ENCODE results near the gene MBD4.
A peak's percentile ranks its signal among the peaks of the same experiment; 100 is the strongest.
"Not testable (repeated sequence)": the region's sequence is repeated elsewhere in the genome, so short reads cannot be mapped to it uniquely, and the experiment has no call there.

MBD4 gene

DNA sequence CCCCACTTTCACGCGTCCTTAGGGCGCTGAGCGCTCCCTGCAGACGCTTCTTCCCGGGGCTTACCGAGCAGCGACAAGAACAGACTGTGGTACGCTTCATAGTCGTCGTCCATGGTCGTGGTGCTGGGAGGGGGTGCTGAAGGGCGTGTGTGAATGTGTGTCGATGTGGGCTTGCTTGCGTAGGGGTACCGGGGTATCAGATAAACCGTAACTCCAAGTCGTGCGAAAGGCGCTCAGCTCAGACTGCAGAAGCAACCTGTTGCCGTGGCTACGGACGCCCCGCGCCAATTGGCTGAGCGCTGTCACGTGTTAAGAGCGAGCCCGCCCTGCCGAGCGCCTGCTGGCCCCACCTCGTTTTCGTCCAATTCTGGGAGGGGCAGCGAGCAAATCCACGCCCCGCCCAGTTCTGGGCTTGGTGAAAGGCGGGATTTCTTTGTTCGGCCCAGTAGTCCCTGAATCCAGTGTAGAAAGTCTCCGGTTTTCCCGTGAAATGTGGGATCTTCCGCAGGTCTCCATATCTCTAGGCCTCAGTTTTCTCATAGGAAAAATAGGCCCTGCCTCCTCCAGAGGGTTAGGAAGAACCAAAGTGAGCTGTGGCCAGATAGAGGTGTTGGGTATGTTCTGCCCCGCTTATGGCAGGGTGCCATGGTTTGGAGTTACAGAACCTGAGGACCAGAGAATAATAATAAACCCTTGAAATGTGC lies 11.2 kb downstream of the MBD4 start, which contains the start of gene EFCAB12:
Gene EFCAB12, minus strand, starts transcription at position 261 of the 704 bp plus-strand sequence. Its CDS starts 148 bp downstream, at position 113.
- peak; percentile 85 to 91 for DNase-seq

DNA sequence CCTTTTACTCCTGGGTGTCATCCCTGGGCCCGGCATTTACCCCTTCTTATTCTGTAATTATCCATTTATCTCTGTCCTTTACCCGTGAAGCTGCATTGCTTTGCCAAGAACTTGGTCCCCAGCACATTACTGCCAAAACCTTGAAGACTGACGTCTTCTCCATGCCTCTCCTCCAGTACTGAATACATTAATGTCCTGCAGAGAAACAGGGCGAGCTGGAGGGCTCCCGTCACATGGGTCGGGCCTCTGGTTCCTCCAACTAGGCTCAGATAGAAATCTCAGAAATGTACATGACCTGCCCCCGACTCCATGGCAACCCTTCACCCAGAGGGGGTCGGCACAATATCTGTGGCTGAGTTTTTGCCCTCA lies 11.8 kb downstream of the MBD4 start:
- DNase-seq = no peak

GRCh38 chr3:129425619-129426018 lies 14.1 kb downstream of the MBD4 start:
- no peak for DNase-seq

DNA sequence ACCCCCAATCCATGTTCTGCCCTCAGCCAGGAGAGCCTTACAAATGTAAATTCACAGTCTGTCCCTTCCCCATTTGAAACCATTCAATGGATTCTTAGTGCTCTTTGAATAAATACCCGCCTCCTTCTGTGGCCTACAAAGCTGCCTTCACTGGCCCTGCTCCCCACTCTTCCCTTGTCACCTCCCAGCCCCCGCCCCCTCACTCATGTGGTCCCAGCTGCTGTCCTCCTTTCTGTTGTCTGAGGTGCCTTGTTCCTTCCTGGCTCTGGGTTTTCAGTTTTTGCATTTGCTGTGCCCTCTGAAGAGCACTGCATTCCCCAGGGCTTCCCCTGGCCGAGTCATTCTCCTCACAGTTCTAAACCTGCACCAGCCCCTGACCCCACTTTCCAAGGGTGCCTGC lies 14.5 kb downstream of the MBD4 start:
- no peak for DNase-seq

GRCh38 chr3:129424185-129424841 lies 15.4 kb downstream of the MBD4 start:
- DNase-seq = no peak

DNA sequence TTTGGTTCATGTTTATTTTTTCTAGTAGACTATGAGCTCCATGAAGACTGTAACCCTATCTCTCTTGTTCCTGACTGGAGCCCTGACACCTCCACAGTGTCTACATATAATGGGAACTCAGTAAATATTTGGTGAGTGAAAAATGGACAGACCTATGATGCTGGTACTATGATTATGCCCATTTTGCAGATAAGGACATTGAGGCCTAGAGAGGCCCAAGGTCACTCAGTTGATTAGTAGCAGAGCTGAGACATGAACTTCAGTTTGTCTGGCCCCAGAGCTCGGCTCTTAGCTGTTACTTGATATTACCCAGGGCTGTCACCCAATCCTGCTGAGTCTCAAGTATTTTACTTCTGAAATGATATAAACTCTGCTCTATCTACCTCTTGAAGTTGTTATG lies 16.9 kb downstream of the MBD4 start:
- DNase-seq = no peak

GRCh38 chr3:129421988-129422745 lies 17.6 kb downstream of the MBD4 start:
- no peak for DNase-seq

DNA sequence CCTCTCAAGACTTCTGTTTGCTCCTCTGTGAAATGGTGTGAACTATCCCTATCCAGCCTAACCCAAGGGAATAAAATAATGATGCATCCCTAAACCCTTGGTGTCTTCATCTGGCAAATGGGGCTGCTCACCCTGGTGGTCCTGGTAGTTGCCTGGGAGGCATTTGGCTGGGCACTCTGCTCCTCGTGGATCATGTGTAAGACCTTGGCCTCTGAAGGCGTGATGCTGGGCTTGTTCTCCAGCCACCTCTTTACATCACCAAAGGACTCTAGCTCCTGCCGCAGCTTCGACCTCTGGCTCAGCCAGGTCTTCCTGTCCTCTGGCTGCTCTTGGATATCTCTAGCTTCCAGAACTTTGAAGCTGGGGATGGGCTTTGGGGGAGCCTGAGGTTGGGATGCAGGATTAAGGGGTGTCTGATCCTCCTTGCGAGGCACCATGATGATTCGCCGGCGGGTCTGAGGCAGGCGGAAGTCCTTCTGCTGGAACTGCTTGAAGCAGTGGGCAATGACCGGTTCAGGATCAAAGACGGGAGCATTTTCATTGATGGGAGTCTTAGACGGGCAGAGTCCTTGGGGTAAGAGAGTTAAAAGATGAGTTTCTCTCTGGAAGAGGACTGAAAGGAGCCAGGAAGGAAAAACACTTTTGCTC lies 18.4 kb downstream of the MBD4 start:
- DNase-seq = no peak

- DNase-seq = no peak
Observed at GRCh38 chr3:129419476-129419875, 20.3 kb downstream of the MBD4 start.

- DNase-seq = no peak
Observed at GRCh38 chr3:129418041-129418973, 21.4 kb downstream of the MBD4 start.

GRCh38 chr3:129417326-129417725 lies 22.4 kb downstream of the MBD4 start:
- no peak for DNase-seq

- DNase-seq = no peak
Observed at GRCh38 chr3:129416415-129416814, 23.3 kb downstream of the MBD4 start.

DNA sequence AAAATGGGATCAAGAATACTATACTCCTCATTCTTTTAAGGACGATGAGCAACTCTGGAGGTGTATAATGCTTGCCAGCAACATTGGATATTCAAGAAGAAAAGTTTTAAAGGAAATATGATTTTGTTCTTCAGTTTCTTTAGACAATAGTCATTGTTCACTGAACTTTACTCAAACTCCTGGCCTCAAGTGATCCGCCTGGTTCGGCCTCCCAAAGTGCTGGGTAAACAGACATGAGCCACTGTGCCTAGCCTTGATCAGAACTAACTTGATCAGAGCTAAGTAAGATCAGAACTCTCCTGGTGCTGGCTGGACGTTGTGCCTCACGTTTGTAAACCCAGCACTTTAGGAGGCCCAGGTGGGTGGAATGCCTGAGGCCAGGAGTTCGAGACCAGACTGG lies 23.9 kb downstream of the MBD4 start:
- no peak for DNase-seq

GRCh38 chr3:129415378-129415777 lies 24.4 kb downstream of the MBD4 start:
- DNase-seq = no peak

DNA sequence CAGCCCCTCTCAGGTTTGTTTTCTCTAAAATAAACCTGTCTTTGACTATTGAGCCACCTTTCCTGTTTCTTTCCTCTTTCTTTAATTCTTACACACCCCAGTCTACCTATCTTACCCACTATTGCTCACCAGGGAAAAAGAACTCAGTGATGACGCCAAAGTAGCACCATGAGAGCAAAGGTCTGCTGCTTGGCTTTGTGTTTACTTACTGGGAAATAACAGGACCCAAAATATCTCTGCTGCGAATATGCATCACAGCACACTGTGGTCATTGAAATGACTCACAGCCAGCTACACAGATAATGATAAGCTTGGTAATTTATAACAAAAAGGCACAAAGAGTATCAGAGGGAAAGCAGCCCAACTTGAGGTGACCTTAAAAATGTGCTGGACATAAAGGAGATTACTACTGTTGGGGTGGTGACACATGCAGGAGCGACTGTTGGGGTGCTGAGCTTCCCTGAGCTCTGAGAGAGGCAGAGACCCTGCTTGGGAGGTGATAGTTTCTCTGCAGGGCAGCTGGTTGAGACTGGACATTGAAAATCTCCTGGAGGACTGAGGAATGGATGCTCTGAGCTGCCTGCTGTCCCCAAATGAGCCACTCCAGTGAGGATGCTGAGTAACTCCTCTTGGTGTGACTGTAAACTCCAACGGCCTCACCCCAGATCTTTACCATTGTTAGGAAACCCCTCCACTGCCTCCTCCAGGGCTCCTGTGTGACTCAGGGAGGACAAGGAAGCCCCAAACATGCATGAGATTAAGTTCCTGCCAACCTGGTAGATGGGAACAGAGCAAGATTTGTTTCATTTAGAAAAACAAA lies 25.9 kb downstream of the MBD4 start:
- DNase-seq = no peak

DNA sequence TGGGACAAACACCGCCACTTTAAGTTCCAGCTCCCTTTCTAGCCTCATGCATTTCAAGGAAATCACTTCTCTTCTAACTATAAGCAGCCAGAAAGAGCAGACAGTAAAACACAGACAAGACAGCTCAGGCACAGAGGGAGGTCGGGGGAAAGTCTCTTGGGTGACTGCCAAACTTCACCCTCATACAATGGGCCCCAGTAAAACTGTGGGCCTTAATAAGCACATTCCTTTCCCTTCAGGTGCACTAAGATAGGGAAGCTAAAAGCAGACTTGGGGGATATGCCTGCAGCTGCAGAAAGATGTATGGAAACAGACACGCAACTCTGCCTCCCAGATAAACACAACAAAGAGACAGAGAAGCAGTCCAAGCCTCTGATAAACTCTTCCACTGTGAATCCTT lies 26.5 kb downstream of the MBD4 start:
- not testable (repeated sequence) for DNase-seq

DNA sequence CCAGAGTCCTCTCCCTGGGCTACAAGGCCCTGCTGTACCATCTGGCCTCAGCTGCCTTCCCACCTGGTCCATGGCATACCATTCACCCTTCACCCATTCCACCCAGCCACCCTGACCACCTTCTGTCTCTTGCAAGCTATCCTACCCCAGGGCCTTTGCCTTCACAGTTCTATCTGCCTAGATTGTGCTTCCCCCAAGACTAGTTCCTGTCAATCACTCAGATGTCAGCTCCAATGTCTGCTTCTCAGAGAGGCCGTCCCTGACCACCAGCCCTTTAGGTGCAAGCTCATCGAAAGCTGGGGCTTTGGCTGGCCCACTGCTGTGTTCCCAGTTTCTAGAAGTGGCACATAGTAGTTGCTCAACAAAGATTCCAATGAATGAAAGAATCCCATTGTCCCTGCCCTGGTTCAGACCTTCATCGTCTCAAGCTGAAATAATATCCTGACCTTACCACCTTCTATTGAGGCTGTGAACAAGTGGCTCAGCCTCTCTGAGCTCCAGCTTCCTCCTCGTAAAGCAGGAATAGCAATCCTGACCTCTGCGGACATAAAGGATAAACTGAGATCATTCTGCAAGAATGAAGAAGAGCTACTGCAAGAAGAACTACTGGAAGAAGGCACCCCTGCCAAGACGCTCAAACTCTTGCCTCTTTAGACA lies 27.1 kb downstream of the MBD4 start:
- no peak for DNase-seq

DNA sequence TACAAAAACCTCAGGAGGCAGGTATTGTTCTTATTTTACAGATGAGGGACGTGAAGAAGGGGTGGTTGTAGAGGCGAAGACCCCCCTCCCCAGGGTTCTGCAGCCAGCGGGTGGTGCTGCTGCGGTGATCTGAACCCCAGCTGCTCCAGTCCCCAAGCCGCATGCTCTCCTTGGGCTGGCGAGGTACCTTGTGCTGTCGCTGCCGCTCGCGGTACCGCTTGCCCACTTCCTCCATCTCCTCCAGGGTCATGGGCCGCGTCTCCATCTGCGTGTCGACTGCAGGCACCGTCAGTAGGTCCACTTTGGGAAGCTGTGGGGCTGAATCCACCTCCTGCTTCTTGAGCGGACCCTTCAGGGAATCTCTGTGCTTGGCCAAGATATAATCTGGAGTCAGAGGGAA lies 28.8 kb downstream of the MBD4 start:
- no peak for DNase-seq

DNA sequence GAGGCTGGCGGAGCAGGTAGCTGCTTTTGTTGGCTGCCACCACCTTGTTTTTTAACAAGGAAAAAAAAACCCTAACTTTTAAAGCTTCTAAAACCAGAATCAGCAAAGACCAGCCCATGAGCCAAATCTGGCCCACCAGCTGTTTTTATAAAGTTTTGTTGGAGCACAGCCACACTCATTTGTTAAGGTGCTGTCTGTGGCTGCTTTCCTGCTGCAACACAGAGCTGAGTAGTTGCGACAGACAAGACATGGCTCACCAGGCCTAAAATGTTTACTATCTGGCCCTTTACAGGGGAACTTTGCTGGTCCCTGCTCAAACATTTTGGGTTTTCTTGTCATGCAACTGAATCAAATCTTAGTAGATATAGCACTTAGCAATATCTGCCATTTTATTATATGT lies 30.2 kb downstream of the MBD4 start:
- no peak for DNase-seq

GRCh38 chr3:129404610-129405009 lies 35.1 kb downstream of the MBD4 start:
- no peak for DNase-seq

DNA sequence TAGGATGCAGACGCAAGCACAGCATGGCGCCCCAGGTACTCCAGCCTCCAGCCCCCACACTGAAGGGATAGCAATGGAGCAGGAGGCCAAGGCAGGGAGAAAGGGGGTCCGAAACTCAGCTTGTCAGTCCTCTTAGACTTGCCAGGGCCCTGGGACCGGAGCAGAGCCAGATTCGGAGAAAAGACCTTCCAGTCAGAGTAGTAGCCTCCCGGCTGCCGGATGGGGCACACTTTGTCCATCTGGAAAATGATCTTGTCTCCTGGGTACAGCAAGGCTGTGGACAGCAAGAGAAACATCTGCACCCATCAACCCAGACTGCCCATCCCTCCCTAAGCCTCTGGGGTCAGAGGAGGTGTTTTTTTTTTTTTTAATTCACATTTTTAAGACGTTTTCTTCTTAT lies 35.6 kb downstream of the MBD4 start:
- no peak for DNase-seq
